Lung (tissue), 12 donors: ENCODE results near the gene LRRC45. TPM values are rescaled to one million over a fixed set of nuclear protein-coding genes. Genes with fewer than 3 reads are reported as not detected.
A peak's percentile ranks its signal among the peaks of the same experiment; 100 is the strongest.
"Not testable (repeated sequence)": the region's sequence is repeated elsewhere in the genome, so short reads cannot be mapped to it uniquely, and the experiment has no call there.

ENCODE experiments used
- ATAC-seq: fragments of 200-7000 bp; cut with Tn5 transposase; one replicate; pipeline ENCODE4 v1.9.1; 2020; ENCODE audit warnings: moderate number of reproducible peaks; ENCODE audit not compliant: insufficient read depth, low FRiP score
- DNase-seq, 3 donors: peaks; one replicate each; pipeline ENCODE4 v3.0.0-alpha.2; 2013 to 2017
- H3K27ac ChIP-seq, 2 donors: one replicate each; pipeline ENCODE4 v1.5.1; 2013; ENCODE audit warnings: mild to moderate bottlenecking in 2 of 2, moderate library complexity in 2 of 2, control low read depth in 1 of 2, inconsistent platforms in 1 of 2, low read depth in 1 of 2, low read length in 1 of 2
- H3K27me3 ChIP-seq, 3 donors: one replicate each; pipeline ENCODE4 v1.5.1; 2013; ENCODE audit warnings: low read length in 2 of 3; ENCODE audit not compliant: control insufficient read depth in 3 of 3, insufficient read depth in 3 of 3
- H3K36me3 ChIP-seq, 4 donors: one replicate each; pipeline ENCODE4 v1.5.1; 2013; ENCODE audit warnings: low read length in 4 of 4, mild to moderate bottlenecking in 1 of 4, moderate library complexity in 1 of 4; ENCODE audit not compliant: control insufficient read depth in 4 of 4, insufficient read depth in 4 of 4
- H3K4me1 ChIP-seq, 5 donors: one replicate each; pipeline ENCODE4 v1.5.1; 2013; ENCODE audit warnings: low read length in 5 of 5, mild to moderate bottlenecking in 2 of 5, moderate library complexity in 1 of 5; ENCODE audit not compliant: control insufficient read depth in 5 of 5, insufficient read depth in 5 of 5
- H3K4me3 ChIP-seq: one replicate; pipeline ENCODE4 v1.5.1; 2013; ENCODE audit warnings: mild to moderate bottlenecking, control low read depth, moderate library complexity
- H3K9ac ChIP-seq, 2 donors: one replicate each; pipeline ENCODE4 v1.5.1; 2013; ENCODE audit warnings: low read length in 2 of 2, control low read depth in 1 of 2; ENCODE audit not compliant: insufficient read depth in 1 of 2
- H3K9me3 ChIP-seq, 4 donors: one replicate each; pipeline ENCODE4 v1.5.1; 2013; ENCODE audit warnings: low read length in 3 of 4, mild to moderate bottlenecking in 1 of 4, moderate library complexity in 1 of 4; ENCODE audit not compliant: control insufficient read depth in 4 of 4, insufficient read depth in 3 of 4
- WGBS, 2 donors: extraction: QIAGEN DNeasy Blood & Tissue Kit; methylation state at CpG; one replicate each; pipeline ENCODE4 v1.1.7; 2013; 5-methylcytosine and 5-hydroxymethylcytosine counted together
- polyA plus RNA-seq, 2 donors: library from polyadenylated mRNA; stranded (reverse); fragments of 200-250 nt; gene quantifications; one replicate each; pipeline ENCODE4 v1.2.1, GENCODE V29; 2013
- total RNA-seq, 2 donors: library from RNA; depleted of rRNA in 1 of 2; stranded (reverse); fragments of >200 nt in 1 of 2; gene quantifications; one replicate each; pipeline ENCODE4 v1.2.1, GENCODE V29; 2014 to 2021
- TF ChIP-seq, protein P1 (sequence below): IDR thresholded peaks from 2 replicates; pipeline ENCODE4 v1.5.1; 2012; ENCODE audit warnings: mild to moderate bottlenecking; ENCODE audit errors: control extremely low read depth, extremely low read depth
- donor health status: control.
- donor health status: control.
- donor health status: Bipolar disorder and iron deficiency.
- donor health status: healthy.
- donor health status: DM: yes; HTN: yes; CAD: no.

Gene LRRC45
- total and polyA plus RNA-seq, 4 donors, result 12.1 to 26.6 (median 16.5) TPM

DNA sequence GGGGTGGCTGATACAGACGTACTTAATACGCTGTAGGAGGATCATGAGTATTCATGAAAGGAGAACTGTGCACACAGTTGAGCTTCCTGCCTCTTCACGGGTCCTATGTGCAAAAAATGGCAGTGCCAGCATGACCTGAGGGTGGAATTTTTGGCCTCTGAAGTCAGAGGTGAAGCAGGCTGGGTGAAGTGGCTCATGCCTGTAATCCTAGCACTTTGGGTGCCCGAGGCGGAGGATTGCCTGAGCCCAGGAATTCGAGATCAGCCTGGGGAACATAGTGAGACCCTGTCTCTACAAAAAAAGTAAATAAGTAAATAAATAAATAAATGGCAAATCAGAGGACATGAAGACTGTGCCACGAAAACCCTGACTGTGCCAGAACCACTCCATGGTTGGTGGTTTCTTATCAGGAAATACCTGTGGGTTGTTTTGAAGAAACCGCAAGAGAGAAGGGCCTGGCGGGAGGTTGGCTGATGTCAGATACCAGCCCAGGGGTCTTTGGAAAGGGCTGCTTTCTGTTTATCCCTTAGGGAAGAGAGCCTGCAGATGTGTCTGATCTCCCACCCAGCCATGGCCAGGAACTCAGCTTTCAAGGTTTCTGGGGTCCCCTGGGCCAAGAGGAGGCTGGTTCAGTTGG is 42.3 kb upstream of the LRRC45 start:
- ATAC-seq (no peak), DNase-seq (no peak)
- H3K4me3 ChIP-seq, result no peak overlapping the region
- H3K9me3 ChIP-seq, result peaks cover 0 to 2% (median 0%) of the 10 kb centered on the region in 4 donors
- peaks cover 4 to 24% (median 13%) of the 10 kb centered on the region in 4 donors for H3K36me3 ChIP-seq
- H3K4me1 ChIP-seq, result peaks cover 0 to 17% (median 3%) of the 10 kb centered on the region in 5 donors
- TF ChIP-seq, protein P1, sequence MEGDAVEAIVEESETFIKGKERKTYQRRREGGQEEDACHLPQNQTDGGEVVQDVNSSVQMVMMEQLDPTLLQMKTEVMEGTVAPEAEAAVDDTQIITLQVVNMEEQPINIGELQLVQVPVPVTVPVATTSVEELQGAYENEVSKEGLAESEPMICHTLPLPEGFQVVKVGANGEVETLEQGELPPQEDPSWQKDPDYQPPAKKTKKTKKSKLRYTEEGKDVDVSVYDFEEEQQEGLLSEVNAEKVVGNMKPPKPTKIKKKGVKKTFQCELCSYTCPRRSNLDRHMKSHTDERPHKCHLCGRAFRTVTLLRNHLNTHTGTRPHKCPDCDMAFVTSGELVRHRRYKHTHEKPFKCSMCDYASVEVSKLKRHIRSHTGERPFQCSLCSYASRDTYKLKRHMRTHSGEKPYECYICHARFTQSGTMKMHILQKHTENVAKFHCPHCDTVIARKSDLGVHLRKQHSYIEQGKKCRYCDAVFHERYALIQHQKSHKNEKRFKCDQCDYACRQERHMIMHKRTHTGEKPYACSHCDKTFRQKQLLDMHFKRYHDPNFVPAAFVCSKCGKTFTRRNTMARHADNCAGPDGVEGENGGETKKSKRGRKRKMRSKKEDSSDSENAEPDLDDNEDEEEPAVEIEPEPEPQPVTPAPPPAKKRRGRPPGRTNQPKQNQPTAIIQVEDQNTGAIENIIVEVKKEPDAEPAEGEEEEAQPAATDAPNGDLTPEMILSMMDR, result no peak
- 49 to 52% methylated on average over 9 of the region's 9 CpGs for WGBS, 2 donors
- peak overlapping the region in 1 of 2 donors; percentile 80 for H3K27ac ChIP-seq
- H3K9ac ChIP-seq, result no peak overlapping the region
- H3K27me3 ChIP-seq, result no peaks in the 10 kb centered on the region

- not testable (repeated sequence) for H3K9ac ChIP-seq, H3K9me3 ChIP-seq, H3K4me3 ChIP-seq, H3K27ac ChIP-seq, H3K27me3 ChIP-seq, ATAC-seq, DNase-seq
- Histone ChIP-seq H3K4me1 (peaks cover 0 to 15% (median 3%) of the 10 kb centered on the region in 5 donors), H3K36me3 (peaks cover 4 to 28% (median 15%) of the 10 kb centered on the region in 4 donors)
- WGBS, 2 donors, result 95 to 97% methylated on average over 12 of the region's 12 CpGs
These were observed 41.6 kb upstream of the LRRC45 start for GRCh38 chr17:81981511-81981910.

DNA sequence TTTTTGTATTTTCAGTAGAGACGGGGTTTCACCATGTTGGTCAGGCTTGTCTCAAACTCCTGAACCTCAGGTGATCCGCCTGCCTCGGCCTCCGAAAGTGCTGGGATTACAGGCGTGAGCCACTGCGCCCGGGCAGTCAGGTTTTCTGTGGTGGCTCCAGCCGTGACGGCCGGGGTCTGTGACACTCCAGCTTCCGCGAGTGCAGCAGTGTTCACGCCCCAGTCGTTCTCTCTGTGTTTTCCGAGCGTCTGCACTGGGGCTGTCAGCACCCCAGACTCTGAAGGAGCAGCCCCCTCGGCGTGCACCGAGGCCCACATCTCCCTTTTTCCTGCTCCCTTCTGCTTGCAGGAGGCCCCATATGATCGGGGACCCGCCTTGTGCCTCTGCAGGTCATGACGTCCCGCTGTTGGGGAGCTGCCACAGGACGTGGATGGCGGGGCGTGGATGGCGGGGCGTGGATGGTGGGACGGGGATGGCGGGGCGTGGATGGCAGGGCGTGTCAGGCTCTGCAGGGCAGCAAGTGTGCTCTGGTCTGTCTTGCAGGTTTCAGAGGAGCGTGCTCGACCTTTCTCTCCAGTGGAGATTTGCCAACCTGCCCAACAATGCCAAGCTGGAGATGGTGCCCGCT is 40.0 kb upstream of the LRRC45 start:
- peaks cover 4 to 32% (median 15%) of the 10 kb centered on the region in 4 donors for H3K36me3 ChIP-seq
- no peaks in the 10 kb centered on the region for H3K27me3 ChIP-seq
- WGBS, 2 donors, result 94 to 95% methylated on average over 35 of the region's 35 CpGs
- H3K4me3 ChIP-seq, result no peak overlapping the region
- DNase-seq (no peak), ATAC-seq (no peak)
- peaks cover 0 to 14% (median 3%) of the 10 kb centered on the region in 5 donors for H3K4me1 ChIP-seq
- H3K27ac ChIP-seq, result no peak overlapping the region
- no peak overlapping the region for H3K9ac ChIP-seq
- TF ChIP-seq, protein P1, result no peak
- H3K9me3 ChIP-seq, result peaks cover 0 to 3% (median 0%) of the 10 kb centered on the region in 4 donors

DNA sequence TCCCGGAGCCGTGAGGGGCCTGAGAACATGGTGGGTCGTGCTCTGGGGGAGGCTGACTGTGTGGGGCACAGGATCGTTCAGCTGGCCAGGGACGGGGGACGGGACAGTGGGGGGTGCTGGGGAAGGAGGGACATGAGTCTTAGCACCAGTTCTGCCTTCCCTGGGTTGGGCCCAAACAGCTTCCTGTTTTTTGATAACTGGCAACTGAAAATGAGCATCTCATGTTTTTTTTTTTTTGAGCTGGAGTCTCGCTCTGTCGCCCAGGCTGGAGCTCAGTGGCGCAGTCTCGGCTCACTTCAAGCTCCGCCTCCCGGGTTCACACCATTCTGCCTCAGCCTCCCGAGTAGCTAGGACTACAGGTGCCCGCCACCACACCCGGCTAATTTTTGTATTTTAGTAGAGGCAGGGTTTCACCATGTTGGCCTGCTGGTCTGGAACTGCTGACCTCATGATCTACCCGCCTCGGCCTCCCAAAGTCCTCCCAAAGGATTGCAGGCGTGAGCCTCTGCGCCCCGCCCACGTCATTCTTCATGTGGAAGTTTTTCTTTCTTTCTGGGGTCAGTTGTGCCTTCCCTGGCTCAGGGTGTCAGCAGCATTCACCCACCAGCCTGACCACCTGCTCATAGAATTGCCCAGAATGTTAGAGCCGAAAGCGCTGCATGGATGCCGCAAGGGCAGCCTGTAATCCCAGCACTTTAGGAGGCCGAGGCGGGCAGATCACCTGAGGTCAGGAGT is 39.3 kb upstream of the LRRC45 start:
- Histone ChIP-seq H3K36me3 (peaks cover 4 to 32% (median 15%) of the 10 kb centered on the region in 4 donors), H3K27ac (no peak overlapping the region), H3K9ac (no peak overlapping the region), H3K27me3 (no peaks in the 10 kb centered on the region), H3K4me3 (no peak overlapping the region), H3K4me1 (peaks cover 0 to 9% (median under 1%) of the 10 kb centered on the region in 5 donors), H3K9me3 (peaks cover 0 to 3% (median 0%) of the 10 kb centered on the region in 4 donors)
- TF ChIP-seq, protein P1, result no peak
- ATAC-seq (no peak), DNase-seq (no peak)
- WGBS, 2 donors, result 86 to 93% methylated on average over 26 of the region's 26 CpGs
